GM21717 (cell line): ENCODE data around the gene NSMF.

Experiments
- ATAC-seq: cut with Tn5 transposase; IDR thresholded peaks from one replicate; pipeline ENCODE4 v1.9.1; 2021; ENCODE audit warnings: mild to moderate bottlenecking, moderate library complexity; ENCODE audit not compliant: unreplicated experiment

Gene NSMF

DNA sequence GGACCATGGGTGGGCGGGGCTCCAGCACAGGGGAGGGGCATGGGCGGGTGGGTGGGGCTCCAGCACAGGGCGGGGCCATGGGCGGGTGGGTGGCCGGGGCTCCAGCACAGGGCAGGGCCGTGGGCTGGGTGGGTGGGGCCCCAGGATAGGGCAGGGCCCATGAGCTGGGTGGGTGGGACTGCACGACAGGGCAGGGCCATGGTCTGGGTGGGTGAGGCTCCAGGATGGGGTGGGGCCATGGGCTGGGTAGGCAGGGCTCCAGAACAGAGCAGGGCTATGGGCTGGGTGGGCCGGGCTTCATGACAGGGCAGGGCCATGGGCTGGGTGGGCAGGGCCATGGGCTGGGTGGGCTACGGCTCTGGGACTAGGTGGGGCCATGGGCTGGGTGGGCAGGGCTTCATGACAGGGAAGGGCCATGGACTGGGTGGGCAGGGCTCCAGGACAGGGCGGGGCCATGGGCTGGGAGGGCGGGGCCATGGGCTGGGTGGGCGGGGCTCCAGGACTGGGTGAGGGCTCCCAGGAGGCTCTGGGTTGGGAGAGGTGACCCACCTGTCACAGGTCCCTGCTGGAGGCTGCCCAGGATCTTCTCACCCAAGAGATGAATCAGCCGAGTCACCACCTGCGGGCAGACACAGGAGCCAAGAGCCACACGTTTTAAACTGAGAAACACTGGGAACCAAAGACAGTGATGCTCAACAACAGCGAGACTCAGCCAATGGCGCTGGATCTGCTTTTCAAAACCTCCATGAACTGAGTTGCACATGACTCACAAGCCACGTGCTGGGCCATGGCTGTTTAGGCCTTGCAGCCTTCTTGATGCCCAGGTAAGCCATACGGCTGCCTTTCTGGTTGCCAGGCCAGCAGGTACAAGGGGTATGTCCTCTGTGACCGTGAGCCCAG lies 33.6 kb upstream of the NSMF start:
- no peak for ATAC-seq

DNA sequence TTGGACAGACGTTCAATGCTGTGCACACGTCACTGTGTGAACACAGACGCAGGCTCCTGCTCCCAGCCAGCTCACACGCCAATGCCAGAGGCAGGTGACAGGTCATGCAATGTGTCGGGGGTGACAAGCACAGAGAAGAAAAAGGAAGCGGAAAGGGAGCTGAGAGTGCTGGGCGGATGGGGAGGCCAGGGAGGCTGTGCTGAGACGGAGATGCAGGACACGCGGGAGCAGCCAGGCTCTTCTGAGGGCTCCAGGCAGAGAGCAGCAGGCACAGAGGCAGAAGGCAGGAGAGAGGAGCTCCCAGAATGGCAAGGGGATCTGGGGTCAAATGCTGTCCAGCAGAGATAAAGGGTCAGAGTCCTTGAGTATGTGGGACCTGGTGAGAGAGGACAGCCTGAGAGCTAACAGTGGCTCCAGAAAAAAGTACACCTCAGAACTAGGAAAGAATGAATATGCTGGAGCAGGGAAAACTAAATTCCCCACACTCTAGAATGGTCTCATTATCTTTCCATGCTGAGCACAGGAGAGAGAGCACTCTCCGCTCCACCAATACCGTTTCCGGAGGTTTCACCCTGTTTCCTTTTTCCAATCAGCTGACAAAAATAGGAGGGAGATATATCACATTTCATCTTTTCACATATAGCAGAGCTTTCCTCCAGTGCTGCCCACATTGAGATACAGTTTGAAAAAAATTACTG lies 32.8 kb upstream of the NSMF start:
- no peak for ATAC-seq

DNA sequence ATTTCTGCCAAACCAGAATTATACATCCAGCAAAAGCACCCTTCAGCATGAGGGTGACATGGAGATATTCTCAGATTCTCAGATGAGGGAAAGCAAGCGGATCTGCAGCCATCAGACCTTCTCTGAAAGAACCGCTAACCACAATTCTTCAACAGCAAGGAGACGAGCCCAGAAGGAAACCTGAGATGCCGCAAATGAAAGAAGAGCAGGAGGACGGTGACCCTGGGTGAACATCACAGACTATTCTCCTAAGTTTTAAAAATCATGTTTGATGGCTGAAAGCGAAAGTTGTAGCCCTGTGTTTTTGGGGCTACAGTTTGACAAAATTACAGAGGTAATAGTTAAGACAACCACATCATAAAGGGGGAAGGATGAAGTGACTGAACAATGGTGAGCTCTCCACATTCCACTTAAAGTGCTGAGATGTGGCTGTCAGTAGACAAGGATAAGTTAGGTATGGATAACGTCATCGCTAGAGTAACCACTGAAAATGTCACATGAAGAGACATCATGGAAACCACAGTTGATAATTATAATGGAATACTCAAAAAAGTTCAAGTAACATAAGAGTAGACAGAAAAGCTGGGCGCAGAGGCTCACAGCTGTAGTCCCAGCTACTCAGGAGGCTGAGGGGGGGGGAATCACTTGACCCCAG lies 31.5 kb upstream of the NSMF start:
- no peak for ATAC-seq

DNA sequence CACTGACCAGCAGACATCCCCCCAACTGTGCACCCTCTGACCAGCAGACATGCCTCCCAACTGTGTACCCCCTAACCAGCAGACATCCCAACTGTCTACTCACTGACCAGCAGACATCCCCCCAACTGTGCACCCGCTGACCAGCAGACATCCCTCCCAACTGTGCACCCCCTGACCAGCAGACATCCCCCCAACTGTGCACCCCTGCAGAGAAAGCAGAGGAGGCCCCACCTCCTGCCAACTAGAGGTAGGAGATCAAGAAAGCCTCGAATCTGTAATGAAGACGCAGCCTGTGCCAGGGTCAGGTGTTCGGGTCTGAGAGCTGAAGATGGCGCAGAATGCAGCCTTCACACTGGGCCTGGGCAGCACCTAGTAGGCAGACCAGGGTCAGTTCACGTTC lies 29.8 kb upstream of the NSMF start:
- ATAC-seq: no peak

DNA sequence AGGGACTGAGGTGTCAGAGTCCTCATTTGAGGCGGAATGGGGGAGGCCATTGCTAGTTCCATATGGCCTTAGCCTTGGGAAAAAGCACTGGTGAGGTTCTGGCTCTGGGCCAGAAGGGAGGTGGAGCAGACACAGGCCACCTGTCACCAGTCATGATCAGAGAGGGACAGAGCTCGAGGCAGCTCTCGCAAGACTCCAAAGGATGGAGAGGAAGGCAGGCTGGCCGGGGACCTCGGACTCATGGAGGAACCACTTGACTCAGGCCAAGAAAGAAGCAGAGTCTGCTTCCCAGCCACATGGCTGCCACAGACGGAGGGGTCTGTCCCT lies 29.2 kb upstream of the NSMF start:
- no peak for ATAC-seq

DNA sequence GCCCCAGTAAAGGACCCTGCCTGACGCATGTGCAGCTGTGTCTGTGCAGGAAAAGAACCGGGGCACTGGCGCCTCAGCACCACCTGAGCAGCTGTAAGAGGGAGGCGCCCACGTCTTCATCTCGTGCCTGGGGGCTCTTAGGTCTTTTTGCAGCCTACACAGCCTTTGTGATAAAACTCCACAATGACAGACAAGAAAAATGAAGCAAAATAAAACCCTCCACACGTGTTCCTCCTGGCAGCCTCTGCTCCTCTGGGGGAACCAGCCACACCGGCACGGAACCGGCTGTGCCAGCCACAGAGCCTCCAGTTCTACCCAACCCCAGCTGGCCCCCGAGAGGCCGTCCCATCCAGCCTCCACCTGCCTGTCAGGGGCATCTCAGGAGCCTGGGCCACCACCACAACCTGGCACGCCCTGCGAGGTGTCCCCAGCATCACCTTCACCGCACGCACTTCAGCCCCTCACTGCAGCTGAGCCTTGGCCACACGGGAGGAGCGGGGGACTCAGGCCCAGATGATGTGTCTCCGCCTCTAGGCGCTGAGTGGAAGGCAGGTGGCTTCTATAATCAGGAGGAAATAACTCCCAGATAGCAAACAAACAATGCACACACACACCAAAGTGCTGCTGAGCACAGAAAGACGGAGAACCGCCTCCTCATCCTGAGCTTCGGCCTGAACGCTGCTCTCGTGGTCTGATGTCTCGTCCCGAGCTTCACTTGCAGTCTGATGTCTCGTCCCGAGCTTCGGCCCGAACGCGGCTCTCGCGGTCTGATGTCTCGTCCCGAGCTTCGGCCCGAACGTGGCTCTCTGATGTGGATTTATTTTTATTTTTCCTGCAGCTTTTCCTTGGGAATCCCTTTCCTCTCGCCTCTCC lies 28.6 kb upstream of the NSMF start:
- ATAC-seq: no peak

DNA sequence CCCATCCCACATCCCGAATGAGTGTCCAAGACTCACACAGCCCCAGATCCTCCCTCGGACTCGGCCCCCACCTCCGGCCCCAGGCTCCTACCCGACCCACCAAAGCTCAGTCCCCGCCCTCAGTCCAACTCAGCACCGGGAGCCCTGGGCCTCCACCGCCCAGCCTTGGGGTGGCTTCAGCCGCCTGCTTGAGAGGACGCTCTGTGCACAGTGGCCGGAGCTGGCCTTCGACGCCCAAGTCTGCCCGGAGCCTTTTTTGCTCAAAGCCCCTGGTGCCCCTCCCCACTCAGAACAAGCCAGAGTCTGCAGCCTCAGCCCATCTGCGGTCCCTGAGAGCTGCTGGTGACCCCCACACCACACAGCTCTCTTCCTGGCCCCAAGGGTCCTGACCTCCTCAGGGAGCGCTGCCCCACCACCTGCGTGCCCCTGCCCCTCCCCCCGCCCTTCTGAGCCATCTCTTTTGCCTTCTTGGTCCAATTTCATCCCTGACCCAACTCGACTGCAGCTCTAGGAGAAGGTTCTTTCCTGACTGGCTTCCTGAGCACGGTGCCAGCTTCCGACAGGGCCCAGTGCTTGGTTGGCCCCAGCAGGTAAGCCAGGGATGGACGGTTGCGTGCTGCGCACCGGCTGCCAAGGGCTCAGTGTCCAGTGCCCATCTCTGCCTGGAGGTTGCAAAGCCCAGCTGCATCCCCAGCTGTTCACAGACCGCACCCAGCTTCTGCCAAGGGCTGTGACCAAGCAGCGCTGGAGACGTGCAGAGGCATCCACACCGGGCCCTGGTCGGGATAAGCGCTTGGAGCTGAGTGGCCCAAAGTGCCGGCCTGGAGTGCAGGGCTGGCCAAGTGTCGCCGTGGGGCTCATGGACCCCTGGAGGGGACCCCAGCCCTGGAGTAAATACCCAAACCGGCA lies 27.7 kb upstream of the NSMF start:
- ATAC-seq: no peak

DNA sequence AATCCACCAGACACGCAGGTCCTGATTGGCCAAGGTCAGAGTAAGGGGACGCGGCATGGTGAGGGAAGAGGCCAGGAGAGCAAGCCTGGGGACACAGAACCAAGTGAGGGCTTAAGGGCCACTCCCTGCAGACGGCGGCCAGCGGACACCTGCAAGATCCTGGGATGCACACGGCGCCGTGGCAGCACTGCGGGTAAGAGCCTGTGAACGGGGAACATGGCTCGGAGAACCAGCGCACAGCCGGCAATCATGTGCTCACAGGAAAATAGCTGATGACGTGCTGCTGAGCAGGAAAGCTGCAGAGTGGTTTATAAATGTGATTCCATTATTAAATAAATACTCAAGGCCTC lies 27.0 kb upstream of the NSMF start:
- ATAC-seq: no peak

DNA sequence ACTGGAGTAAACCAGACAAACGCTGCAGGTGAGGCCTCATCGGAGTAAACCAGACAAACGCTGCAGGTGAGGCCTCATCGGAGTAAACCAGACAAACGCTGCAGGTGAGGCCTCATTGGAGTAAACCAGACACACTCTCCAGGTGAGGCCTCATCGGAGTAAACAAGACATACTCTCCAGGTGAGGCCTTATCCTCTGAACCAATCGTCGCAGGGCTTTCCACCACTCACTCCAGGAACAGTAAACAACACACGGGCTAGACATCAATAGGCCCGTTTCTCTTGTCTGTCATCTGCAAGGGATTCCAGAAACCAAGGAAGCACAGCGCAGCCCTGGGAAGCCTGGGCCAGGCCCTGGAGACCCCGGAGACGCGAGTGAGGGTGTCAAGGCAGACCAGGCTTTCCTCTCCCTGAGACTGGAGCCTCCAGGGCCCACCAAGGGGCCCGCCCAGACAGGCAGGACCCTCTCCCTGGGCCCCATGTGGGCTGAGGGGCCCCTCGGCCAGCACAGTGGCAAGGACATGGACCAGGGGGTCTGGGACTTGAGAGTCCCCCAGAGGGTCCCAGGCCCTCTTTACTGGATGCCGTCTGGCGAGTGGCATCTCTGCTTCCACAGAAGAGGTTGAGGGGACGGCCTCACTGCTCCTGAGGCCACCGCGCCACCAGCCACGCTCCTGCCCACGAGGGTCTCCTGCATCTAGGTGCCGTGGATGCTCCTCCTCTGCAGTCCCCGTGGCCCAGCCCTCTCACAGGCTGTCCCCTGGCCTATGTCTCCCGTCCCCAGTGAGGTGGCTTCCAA lies 26.4 kb upstream of the NSMF start:
- ATAC-seq: no peak

DNA sequence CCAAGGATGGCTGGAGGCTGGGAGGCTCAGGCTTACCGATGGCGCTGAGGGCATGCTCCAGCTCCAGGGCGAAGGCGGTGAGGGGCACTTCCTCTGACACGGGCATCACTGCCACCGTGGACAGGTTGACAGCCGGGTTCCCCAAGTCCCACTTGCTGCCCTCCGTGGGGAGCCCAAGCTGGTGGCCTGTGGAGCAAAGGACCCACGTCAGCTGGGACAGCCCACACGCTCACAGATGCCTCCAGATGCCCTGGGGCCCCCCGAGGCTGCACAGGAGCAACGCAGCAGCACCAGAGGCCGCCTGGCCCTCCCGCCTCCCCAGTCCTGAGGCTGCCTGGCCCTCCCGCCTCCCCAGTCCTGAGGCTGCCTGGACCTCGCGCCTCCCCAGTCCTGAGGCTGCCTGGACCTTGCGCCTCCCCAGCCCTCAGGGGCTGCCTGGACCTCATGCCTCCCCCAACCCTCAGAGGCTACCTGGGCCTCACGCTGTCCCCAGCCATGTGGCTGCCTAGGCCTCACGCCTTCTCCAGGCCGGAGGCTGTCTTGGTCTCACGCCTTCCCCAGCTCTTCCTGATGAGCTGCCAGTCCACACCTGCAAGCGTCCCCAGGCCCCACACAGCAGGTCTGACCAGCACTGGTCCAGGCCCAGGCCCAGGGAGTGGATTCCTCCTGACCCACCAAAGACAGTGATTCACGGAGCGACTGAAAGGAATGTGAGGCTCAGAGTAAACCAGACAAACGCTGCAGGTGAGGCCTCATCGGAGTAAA lies 25.6 kb upstream of the NSMF start:
- ATAC-seq: no peak

DNA sequence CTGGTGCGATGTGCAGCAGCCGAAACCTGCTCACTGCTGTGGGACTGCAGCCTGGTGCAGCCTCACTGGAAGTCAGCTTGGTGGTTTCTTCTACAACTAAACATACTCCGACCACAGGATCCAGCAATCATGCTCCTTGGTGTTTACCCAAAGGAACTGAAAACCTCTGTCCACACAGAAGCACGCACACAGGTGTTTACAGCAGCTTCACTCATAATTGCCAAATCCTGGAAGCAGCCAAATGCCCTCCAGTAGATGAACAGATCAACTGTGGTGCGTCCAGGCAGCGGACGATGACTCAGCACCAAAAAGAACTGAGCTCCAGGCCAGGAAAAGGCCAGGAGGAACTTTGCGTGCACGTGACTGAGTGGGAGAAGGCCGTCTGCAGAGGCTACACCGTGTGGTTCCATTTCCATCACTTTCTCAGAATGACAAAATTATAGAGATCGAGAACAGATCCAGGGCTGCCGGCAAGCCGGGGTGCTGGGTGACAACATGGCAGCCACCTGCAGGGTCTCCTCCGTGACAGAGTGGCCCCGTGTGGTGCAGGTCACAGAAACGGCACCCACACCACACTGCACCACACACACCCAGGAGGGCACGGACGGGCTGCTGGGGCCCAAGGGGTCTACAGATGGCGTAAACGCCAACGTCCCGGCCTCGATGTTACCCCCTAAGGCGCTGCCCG lies 23.1 kb upstream of the NSMF start:
- ATAC-seq: no peak

DNA sequence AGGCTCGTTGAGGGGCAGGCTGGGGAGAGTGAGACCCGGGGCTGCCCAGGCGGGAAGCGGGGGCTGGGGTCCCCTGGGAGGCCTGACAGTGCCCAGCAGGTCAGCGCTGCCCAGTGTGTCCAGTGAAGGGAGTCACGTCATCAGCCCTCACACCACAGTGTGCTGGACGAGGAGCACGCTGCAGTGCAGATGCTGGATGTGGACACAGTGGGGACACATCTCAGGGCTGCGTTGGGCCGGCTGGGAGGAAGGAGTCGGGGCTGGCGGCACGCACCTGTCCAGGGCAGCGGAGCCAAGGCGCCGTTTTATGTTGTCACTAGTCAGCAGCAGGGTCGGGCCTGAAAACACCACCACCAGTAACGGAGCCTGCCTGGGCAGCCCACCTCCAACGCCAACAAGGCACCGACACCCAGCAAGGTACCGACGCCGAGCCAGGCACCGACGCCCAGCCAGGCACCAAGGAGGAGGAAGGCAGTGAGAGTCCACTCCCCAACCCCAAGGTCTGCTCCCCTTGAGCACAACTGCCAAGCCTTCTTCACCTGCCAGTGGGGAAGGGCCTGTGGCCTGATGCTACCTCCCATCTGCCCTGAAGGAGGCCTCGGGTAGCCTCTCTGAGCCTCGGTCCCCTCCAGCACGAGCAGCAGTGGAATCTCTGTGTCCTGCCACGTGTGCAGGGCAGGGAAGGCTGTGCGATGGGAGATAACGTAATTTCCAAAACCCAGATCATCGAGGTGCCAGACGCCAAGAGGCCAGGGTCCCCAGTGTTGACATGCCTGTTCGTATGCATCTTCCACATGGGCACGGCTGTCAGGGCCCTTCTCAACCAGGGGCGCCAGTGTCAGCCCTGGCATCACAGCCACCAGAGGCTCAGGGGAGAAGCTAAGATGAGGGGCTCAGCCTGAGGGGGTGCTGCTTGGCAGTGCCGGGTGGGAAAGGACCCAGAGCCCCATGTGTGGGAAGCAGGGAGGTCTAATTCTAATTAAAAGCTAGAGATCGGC lies 21.9 kb upstream of the NSMF start:
- no peak for ATAC-seq

DNA sequence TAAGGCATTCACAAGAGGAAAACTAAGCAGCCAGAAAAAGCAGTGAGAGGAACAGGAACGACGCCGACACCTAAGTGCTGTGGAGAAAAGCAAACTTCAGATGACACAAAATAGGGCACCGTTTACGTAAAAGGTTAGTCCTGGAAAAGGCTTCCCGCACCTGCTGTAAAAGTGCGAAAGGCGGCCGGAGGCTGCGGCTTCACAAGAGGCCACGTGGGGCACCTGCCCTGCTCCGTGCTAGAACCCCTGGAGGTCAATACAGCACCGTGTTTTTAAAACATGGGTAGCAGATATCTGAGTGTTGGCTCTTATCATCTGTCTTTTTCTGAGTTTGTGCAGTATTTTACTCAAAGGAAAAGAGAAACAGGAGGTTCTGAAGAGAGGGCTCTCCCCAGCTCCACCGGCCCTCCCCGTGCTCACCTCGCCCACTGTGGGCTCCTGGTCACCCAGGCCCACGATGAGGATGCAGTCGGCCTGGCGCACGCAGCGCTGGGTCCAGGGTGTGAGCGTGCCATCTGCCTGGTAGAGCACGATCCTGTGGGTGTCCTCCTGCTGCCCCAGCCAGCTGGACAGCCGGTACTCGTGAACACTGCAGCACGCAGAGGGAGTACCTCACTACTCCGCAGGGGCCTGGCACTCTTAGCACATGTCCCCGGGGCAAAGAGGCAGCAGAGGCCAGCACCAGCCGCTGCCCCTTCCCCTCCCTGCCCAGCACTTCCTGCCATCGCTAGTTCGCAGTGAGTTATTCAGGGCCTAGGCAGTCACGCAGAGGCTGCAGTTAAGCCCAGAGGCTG lies 21.0 kb upstream of the NSMF start:
- ATAC-seq: no peak

DNA sequence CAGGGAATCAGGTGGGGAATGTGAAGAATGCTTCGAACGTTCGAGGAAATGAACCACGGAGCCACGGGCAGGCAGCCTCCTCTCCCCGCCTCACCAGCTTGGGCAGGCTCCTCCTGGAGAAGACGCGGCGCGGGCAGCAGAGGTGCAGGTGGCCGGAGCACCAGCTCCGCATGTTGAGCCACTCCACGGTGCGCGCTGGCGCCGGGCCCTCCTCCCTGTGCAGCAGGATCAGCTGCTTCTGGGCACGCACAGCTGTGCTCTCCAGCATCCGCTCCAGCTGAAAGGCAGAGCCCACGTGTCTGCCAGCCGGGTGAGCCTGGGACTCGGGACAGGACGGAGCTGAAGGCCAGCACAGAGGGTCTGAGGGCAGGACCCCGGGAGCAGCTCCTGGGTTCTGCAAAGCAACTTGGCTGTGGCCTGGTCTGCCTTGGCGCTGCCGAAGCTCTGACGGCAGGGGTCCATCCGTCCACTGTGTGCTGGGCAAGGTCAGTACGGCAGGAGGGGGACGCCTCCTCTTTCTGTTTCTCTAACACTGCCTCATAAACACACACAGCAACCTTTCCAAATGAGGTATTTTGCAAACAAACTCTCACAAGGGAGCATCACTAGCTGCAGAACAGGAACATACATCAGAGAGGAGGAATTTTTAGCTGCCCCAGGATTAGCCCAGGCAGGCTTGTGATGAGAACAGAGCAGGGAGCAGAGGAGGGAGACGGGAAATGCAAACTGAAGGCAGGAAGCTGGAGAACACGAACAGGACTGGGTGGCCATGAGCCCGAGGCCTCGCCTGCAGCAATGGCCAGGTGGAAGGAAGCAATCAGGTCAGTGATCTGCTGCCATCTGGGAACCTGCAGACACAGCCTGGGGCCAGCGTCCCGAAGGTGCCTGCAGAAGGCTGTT lies 20.1 kb upstream of the NSMF start:
- no peak for ATAC-seq

DNA sequence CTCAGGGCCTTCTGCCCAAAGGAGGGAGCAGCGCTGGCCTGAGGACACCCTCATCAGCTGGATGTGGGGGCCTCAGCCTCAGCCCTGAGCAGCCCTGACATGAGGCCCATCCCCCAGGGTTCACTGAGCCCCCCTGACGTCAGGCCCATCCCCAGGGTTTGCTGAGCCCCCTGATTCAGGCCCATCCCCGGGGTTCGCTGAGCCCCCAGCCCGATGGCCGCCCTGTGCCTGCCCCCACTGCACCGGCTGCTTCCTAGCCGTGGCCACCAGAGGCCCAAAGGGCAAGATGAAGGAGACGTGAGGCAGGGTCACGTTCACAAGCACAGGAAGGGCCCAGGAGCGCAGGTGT lies 19.5 kb upstream of the NSMF start:
- ATAC-seq: no peak
